Colonic mucosa (tissue), 4 donors: ENCODE measurements around the gene SPON1. TPM values are rescaled to one million over a fixed set of nuclear protein-coding genes. Genes with fewer than 3 reads are reported as not detected.

Experiments
- DNase-seq: peaks from one replicate; pipeline ENCODE4 v3.0.0-alpha.2; 2020
- H3K27ac ChIP-seq: fragments of 200-600 bp; one replicate; pipeline ENCODE4 v1.8.0; 2021
- H3K27me3 ChIP-seq: fragments of 200-600 bp; one replicate; pipeline ENCODE4 v1.8.0; 2021
- H3K36me3 ChIP-seq: fragments of 200-600 bp; one replicate; pipeline ENCODE4 v1.8.0; 2021
- H3K4me1 ChIP-seq: fragments of 200-600 bp; one replicate; pipeline ENCODE4 v1.8.0; 2021; ENCODE audit warnings: mild to moderate bottlenecking
- H3K4me3 ChIP-seq: fragments of 200-600 bp; one replicate; pipeline ENCODE4 v1.8.0; 2021
- H3K9ac ChIP-seq, 2 donors: one replicate each; pipeline ENCODE4 v1.7.0; 2013; ENCODE audit warnings: control low read depth in 2 of 2, low read depth in 2 of 2, low read length in 2 of 2
- H3K9me3 ChIP-seq: fragments of 200-600 bp; one replicate; pipeline ENCODE4 v1.8.0; 2021
- intact Hi-C: fragments of 100-400 bp; cut with DNase I; formaldehyde crosslinking; loops from one replicate; pipeline ENCODE4 v1.14.1; 2022
- total RNA-seq, 2 donors: library from RNA; stranded (reverse); fragmentation: NEBNext Ultra II Directional in 1 of 2; extraction: Animal tissue kit (Norgen Biotek cat#: 25700) in 1 of 2; gene quantifications; one replicate each; pipeline ENCODE4 v1.2.1, GENCODE V29; 2021
- TF ChIP-seq, protein P1 (sequence below): fragments of 200-600 bp; IDR thresholded peaks from one replicate; pipeline ENCODE4 v1.8.0; 2022; ENCODE audit warnings: antibody characterized with exemption, mild to moderate bottlenecking
- donor health status: healthy.
- donor health status: DM: no; HTN: no; CAD: no.
- donor health status: DM: no; HTN: no; CAD: no.

SPON1 gene
- total RNA-seq, 2 donors from 2014 or later: 91.4 to 93.9 TPM

DNA sequence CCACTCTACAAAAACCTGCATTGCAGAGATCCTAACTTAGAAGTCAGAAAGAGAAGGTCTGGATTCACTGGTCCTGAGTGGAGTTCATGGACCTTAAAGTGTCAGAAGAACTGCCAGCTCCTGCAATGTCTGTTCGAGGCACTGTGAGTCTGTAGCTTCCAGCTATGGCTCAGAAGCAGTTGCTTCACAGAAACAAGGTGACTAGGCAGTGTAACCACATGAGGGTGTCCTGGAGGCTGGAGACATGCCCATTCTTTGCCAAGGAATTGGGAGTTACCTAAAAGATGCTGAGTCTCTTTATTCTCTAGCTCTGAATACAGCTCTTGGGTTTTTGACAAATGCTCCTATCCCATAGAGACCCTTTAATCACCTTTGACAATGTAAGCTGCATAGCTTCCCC is 130.5 kb downstream of the SPON1 start:
- no peaks in the 10 kb centered on the region for H3K9me3 ChIP-seq
- no peak overlapping the region for H3K9ac ChIP-seq
- no peaks in the 10 kb centered on the region for H3K4me1 ChIP-seq
- DNase-seq: no peak
- no peaks in the 10 kb centered on the region for H3K36me3 ChIP-seq
- intact Hi-C loops: no loop called here
- no peaks in the 10 kb centered on the region for H3K27me3 ChIP-seq
- TF ChIP-seq, protein P1, sequence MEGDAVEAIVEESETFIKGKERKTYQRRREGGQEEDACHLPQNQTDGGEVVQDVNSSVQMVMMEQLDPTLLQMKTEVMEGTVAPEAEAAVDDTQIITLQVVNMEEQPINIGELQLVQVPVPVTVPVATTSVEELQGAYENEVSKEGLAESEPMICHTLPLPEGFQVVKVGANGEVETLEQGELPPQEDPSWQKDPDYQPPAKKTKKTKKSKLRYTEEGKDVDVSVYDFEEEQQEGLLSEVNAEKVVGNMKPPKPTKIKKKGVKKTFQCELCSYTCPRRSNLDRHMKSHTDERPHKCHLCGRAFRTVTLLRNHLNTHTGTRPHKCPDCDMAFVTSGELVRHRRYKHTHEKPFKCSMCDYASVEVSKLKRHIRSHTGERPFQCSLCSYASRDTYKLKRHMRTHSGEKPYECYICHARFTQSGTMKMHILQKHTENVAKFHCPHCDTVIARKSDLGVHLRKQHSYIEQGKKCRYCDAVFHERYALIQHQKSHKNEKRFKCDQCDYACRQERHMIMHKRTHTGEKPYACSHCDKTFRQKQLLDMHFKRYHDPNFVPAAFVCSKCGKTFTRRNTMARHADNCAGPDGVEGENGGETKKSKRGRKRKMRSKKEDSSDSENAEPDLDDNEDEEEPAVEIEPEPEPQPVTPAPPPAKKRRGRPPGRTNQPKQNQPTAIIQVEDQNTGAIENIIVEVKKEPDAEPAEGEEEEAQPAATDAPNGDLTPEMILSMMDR: no peak
- H3K27ac ChIP-seq: no peak overlapping the region
- no peak overlapping the region for H3K4me3 ChIP-seq

DNA sequence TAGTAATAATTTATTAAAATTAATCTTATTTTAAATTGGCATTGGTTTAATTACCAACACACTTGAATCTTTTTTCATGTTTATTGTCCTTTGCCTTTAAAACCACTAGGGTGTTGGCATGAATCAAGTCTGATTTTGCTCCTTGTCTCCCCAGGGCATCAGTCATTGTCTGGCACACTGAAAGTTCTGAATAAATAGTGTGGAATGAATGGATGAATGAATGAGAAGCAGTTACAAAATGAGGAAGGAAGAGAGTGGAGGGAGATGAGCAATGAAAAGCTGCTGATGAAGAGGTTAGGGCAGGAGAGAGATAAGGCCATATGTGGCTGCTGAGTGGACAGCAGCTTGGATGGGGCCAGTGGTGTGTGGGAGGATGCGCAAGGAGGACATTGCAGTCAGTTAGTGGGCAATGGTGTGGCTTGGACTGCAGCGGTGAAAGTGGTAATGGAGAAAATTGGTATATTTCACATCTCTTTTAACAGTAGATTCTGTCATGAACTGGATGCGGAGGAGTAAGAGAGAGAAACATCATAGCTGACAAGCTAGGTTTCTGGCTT is 132.0 kb downstream of the SPON1 start:
- Histone ChIP-seq H3K9ac (no peak overlapping the region), H3K36me3 (no peaks in the 10 kb centered on the region), H3K4me3 (no peak overlapping the region), H3K27me3 (no peaks in the 10 kb centered on the region), H3K27ac (no peak overlapping the region), H3K9me3 (no peaks in the 10 kb centered on the region), H3K4me1 (no peaks in the 10 kb centered on the region)
- TF ChIP-seq, protein P1: no peak
- DNase-seq: no peak
- intact Hi-C loops: no loop called here

DNA sequence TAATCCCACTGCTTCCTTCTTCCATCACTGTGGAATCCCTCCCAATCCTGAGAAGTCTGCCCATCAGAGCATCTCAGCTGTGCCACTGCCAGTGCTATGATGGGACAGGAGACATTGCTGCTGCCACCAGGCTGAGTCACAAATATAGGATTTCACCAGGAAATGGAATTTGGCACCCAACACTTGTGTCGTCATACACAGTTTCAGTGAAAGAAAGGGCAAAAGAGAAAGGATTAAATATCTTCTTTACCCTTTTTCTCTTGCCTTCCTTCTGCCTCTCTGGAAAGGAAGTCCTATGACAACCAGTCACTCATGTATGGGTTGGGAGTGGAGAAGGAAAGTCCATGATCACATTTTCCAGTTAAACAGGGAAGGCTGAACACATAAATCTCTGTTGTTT is 133.4 kb downstream of the SPON1 start:
- DNase-seq: no peak
- no peaks in the 10 kb centered on the region for H3K36me3 ChIP-seq
- no peaks in the 10 kb centered on the region for H3K4me1 ChIP-seq
- H3K27me3 ChIP-seq: no peaks in the 10 kb centered on the region
- TF ChIP-seq, protein P1: no peak
- H3K27ac ChIP-seq: no peak overlapping the region
- intact Hi-C loops: no loop called here
- H3K9me3 ChIP-seq: no peaks in the 10 kb centered on the region
- H3K4me3 ChIP-seq: no peak overlapping the region
- H3K9ac ChIP-seq: no peak overlapping the region

DNA sequence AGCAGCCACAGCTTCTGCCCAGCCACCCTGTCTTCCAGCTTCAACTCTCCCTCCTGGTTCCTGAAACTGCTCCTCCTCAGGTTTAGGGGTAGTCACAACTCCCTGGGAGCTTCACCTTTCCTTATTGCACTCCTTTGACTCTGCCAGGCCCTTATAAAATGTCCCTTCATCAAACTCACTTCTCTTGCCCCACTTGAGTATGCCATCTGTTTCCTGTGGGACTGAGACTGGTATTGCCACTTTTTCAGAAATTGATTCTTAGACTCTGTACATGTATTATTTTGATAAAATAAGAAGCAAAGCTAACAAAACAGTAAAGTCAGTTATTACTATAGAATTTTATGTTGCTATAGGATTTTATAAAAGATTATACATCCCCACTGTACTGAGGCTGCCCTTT is 134.1 kb downstream of the SPON1 start:
- H3K9me3 ChIP-seq: no peaks in the 10 kb centered on the region
- intact Hi-C loops: no loop called here
- DNase-seq: no peak
- no peak overlapping the region for H3K4me3 ChIP-seq
- no peaks in the 10 kb centered on the region for H3K36me3 ChIP-seq
- no peaks in the 10 kb centered on the region for H3K4me1 ChIP-seq
- no peak overlapping the region for H3K27ac ChIP-seq
- H3K9ac ChIP-seq: no peak overlapping the region
- TF ChIP-seq, protein P1: no peak
- H3K27me3 ChIP-seq: no peaks in the 10 kb centered on the region

DNA sequence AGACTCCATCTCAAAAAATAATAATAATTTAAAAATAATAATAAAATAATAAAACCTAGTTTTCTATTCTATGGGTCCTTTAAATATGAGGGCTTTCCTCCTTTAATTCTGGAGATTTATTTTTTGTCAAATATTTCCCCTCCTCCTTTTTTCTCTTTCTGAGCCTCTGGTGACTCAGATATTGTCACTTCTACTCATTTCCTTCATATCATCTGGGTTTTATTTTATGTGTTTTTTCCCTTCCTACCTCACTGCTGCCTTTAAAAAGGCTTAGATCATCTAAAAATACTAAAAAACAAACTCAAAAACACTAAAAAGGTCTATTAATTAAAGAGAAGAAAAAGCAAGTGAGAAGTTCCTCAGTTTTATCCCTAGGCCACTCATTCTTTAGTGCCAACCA is 138.9 kb downstream of the SPON1 start:
- intact Hi-C loops: no loop called here
- no peak for DNase-seq

More for the DNA sequence above, 138.9 kb downstream of the SPON1 start:
- Histone ChIP-seq H3K27ac (no peak overlapping the region), H3K9me3 (no peaks in the 10 kb centered on the region), H3K4me1 (no peaks in the 10 kb centered on the region), H3K4me3 (no peak overlapping the region), H3K36me3 (no peaks in the 10 kb centered on the region), H3K27me3 (no peaks in the 10 kb centered on the region), H3K9ac (no peak overlapping the region)
- TF ChIP-seq, protein P1: no peak
